GM19372 (cell line): ENCODE data around the gene HOXB4.

ENCODE experiments used
- ATAC-seq: cut with Tn5 transposase; IDR thresholded peaks from one replicate; pipeline ENCODE4 v1.9.1; 2021; ENCODE audit warnings: mild to moderate bottlenecking, low read depth, moderate library complexity; ENCODE audit not compliant: unreplicated experiment

Gene HOXB4

DNA sequence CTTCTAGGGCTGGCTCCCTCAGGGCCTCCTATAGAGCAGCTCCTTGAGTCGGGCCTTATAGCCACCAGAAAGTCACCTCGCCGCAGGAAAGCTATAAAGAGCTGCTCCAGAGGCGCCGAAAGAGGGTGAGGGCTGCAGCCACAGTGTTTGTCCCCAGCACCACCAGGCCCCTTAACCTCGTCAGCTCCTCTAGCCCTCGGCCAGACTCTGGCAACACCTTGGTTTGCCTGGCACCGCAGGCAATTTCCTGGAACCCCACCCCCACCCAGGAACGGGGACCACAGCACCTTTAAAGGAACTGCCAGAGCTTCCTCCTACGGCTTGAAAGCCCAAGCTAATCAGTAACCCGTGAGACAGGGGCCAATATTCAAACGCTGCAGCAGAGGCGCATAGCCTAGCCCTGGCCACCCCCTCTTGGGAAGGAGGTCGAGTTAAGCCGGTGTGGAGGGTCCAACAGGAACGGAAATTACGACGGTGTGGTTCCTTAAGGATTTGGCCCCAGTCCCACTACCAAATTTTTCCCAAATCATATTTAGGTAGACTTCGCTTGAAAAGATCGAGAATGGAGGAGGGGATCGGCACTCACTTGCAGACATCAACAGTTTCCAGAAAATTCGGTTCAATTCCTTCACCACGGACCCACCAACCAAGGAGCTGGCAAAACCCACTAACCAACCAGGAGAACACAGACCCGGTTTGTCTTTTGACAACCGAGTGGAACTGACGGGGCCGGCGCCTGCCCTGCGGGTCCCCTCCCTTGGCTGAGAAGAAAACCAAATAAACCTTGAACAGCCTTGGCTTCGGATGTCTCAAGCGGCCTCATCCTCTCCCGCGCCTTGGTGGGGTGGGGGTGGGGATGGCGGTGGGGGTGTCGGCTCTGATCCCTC, 23.6 kb upstream of the HOXB4 start:
- ATAC-seq, result no peak

DNA sequence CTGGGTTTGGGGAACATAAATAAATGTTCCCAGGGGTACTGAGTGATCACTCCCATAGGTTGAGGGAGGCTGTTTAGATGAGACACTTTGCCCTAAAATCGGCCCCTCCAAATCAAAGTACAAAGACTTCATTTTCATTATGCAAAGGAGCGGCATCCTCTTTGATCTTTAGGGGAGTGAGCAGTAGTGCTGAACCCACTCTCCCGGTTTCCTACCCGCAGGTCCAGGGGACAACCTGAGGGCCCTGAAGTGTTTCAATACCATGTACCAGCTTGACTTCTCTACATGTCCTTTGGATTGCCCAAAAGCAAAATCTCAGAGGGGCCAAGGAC, 23.0 kb upstream of the HOXB4 start:
- no peak for ATAC-seq

DNA sequence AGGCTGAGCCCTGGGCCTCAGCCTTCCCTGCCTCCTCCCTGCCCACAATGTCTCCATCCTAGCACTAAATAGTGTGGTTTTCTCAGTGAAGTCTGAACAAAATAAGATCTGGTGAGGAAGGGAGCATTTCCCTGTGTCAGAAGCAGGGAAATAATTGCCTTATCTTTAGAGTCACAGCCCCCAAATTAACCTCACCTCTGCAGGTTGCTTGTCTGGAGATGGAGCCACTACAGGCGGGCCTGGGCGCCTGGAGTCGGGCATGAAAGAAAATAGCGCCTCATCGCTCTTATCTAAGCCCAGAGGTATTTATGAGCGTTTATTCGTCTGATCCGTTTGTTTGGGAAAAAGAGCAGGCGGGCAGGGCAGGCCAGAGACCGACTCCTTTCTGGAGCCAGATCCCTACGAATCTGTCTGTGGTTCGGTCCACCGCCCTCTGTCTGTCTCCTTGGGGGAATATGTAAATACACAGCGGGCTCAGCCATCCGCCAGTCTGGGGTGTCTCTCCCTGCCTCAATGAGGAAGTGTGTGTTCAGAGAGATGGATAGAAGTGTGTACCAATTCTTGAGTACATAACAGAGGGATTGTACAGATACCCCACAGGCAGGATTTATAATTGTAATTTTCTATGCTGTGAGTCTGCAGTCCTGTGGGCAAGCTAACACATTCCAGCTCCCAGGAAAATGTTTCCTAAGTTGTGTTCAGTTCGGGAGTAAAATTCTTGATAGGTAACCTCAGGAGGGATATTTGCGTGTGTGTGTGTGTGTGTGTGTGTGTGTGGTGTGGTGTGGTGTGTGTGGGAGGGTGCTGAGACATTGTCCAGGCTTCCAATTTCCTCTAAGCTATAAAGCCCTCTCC, 22.3 kb upstream of the HOXB4 start:
- ATAC-seq, result no peak

DNA sequence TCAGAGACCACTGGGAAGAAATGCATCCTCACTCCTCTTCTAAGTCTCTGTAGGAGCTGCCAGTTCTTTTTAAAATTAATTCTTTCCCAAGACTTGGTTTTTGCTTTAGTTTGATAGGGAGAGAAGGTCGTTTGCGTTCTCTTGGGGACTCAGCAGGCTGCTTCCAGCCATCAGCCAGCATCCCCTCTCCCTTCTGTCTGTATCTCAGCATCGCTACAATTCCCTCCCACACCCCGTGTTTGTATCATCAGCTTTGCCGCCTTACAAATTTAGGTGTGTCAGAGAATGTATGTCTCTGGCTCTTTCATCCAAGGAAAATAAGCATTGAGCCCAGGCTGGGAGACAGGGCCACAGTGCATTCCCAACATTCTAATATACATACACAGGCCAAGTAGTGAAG, 21.2 kb upstream of the HOXB4 start:
- no peak for ATAC-seq

DNA sequence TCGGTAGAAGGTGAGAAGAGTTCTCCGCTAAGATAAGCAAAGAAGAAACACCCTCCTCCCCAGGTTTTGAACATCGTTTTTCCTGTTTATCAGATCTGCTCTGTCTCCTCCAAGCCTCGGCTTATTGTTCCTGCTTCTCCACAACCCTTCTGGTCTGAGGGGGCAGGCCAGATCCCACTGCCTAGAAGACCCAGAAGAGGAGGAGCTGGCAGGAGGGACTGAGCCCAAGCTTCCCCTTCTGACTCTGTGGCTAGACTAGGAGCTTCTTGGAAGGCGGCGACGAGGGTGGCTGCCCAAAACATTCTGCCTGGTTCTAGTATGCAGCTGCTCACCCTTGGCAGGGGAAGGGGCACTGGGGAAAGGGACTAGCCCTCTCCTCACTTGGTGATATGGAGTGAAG, 20.6 kb upstream of the HOXB4 start:
- no peak for ATAC-seq

DNA sequence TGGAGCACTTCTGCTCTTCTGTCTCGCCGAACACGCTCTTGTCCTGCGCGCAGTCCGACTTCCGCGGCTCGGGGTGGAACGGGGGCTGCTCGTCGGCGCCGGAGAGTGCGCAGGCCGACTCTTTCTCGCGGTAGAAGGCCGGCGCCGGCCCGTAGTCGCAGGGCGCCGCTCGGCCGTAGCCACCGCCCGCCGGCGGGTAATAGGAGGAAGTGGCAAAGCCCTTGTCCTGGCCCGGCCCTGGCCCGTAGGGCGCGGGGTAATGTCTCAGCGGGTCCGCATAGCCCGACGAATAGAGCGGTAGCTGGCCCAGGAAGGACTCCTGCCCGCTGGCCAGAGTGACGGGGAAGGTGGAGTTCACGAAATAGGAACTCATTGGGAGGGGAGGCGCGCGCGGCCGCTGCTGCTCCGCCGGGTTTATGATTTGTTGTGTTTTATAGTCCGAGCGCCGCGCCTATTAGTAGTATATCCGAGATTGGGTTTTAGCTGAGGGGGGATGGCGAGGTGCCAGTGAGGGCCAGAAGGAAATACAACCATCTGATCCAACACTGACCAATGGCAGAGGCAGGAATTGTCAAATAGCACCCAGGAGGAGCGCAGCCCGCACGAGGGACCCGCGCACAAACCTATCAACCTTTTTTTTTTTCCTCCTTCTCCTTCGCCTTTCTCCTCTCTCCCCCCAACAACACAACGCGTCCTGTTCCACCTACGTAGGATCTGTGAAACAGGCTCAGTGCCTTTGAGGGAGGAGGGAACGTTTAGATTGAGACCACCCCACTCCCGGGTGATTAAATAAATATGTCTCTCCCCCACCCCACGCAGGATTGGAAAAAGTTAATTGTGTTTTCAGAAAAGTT, 19.9 kb upstream of the HOXB4 start:
- ATAC-seq, result no peak

DNA sequence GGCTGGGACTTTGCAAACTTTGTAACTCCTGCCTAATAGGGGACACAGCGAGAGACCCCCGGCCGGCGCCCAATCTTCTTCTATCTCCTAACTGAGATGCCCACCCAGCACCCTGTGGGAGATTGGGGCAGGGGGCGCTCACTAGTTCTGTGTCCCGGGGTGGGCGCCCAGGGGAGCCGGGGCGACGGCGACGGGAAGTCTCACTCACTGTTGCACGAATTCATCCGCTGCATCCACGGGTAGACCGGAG, 19.3 kb upstream of the HOXB4 start:
- ATAC-seq, result no peak

DNA sequence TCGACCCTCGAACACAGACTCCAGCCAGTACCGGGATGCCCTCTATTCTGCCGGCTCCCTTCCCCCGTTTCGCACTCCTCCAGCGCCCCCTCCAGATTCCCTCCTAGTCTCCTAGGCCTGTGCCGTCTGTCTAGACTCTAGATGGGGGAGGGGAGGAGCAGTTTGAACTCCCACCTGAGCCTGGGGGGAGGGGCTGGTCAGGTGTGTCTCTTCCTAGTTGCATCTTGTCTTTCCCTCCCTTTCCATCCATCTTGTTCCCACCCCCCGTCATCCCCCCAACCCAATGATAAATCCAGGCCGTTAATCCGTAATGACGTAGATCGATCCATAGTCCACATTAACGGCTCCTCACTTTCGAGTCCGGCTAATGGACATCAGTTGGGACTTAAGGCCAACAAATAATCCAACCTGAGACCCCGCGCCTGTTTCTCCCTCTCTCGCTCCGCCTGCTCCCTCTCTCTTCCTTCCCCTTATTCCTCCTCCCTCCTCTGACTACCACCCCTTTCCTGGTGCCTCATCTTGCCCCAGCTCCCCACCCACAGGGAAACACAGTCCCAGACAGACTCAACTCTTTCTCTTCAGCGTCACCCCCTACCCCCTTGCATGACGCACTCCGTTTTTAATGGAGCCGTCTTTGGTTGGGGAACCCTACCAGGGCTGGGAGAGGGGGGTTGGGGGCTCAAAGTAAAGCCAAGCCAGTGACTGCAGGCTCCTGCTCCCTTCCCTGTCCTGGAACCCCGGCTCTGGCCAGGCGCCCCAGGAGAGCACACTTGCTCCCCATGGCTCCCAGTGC, 18.8 kb upstream of the HOXB4 start:
- no peak for ATAC-seq

DNA sequence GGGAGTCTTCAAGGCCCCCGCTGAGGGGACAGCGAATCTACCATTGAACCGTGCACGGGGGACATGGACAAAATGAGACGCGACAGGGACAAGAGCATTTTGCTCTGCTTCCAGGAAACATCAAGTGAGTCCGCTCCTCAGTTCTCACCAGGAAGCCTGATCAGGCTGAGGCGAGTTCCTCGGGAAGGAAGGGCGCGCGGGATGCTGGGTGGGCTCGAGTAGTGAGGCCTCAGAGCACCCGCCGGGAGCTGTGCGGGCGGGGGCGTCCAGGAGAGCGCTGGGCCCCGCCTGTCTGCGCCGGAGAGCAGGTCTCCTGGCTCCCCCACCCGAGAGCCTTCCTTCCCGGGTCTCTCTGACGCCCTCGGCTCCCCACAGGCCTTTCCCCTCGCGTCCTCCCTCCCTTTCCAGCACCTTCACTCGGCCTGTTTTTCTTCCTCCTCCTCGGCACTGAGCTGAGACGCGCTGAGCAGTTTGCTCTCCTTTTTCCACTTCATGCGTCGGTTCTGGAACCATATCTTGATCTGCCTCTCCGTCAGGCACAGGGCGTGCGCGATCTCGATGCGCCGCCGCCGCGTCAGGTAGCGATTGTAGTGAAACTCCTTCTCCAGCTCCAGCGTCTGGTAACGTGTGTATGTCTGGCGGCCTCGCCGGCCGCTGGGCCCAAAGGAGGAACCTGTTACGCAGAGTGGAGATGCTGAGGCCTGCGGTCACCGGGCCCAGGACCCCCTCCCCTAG, 18.0 kb upstream of the HOXB4 start:
- ATAC-seq, result no peak

DNA sequence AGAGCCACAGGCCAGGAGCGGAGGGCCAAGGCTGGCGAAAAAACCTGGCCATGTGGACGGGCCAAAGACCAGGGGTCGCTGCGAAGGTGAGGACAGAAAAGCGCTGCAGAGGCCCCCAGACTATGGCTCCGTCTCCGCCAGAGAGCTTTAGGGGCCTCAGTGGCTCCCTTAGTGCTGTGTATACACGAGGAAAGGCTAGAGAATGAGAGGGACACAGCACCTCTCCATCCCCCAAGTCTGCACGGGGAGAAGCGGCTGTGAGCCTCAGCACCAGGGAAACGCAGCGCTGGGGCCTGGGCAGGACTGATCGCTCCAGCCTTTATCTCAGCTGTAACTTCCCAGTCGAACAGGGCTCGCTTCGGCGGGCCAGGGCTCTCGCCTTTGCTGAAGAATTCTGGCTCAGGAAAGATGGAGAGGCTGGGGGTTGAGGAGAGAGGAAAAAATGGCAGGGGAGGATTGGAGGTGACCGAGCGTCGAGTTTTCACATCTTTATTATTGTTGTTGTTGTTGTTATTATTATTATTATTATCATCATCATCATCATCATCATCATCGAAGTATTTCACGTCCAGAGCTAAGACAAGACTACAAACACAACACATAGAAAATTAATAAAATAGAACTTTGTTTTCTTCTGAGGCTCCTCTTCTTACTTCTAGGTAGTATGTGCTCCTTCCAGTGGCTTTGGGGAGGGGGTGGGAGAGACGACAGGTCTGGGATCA, 17.3 kb upstream of the HOXB4 start:
- ATAC-seq, result no peak

DNA sequence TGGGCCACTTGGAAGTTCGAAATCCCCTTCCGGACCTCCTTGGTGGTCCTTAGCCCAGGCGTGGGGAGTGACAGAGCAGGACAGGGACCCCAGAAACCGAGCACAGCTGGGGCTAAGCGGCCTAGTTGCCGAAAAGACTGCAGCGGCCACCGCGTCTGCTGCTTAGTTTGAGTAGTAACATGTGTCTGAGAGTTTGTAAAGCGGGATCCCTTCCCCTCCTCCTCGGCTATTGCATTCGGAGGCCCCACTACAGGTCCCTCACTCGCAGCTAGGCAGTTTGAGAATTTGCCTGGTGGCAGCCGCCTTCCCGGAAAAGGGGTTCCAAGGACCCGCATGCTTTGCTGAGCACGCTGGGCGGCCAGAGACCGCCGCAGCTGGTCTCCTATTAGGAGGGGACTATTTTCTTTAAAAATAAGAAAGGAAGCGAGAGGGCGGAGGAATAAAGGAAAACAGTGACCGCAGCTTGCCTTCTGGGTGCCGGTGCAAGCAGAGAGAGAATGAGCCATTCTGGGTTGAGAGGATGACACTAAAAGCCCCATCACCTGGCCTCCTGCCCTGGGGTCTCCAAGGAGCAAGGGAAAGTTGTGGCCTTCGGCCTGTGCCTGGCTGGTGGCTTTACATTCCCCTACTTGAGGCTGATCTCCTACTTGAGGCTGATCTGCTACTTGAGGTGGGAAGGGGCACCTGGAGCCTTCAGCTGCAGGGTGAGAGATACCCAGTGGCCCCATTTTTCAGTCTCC, 16.6 kb upstream of the HOXB4 start:
- ATAC-seq, result no peak

DNA sequence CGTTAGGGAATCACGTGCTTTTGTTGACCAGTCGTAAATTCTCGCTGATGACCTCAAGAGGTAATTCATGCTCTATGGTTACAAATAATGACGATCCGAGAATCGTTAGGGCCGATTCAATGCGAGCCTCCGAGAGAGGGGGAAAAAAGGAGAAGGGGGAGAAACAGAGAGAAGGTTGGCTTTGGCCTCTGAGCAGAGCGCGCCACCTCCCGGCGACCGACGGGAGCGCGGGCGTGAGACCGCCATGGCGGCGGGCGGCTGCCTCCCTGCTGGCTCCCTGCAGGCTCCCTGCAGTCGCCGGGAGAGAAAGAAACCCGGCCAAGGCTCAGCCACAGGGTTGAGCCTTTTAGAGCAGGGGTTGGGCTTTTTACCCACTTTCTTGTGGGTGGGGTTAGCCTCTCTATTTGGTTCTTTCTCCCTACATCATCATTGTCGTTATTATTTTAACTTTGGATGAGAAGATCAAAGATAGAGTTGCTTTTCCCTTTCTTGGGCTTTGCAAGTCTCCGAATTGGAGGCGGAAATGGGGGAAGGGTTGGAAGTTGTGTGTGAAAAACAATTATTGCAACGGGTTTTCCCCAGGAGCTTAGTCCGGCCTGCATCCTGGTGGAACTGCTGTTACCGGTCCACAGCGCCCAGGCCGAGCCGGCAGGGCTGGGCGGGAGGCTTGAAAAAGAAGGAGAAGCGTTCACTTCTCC, 15.8 kb upstream of the HOXB4 start:
- ATAC-seq, result no peak

DNA sequence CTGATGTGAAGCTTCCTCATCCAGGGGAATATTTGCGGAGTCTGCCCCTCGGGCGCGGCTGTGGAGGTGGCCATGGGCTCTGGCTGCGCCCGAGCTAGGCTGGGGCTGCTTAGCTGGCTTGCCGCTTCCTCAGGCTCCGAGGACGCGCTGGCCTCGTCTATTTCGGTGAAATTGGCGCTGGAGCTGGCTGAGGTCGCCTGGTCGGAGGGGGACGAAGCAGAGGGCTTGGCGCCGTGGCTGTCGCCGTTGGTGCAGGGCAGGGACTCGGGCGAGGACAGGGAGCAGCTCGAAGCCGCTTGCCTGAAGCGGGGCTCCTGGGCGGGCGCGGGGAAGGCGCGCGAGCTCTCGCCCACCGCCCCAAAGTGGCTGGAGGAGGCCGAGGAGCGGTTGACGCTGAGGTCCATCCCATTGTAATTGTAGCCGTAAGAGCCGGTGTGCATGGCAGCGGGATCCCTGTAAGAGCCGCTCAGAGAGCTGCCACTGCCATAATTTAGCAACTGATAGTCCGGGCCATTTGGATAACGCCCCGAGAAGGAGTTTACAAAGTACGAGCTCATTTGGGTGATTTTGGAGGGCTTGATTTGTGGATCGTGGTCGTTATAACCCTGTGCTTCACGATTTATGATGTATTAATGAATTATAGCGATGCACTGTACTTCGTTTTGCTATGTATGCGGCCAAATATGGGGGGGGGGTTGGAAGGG, 15.1 kb upstream of the HOXB4 start, which contains the start of gene HOXB5:
Gene HOXB5, minus strand, starts transcription at position 654 of the 704 bp plus-strand sequence. Its CDS starts 97 bp downstream, at position 557.
- no peak for ATAC-seq

DNA sequence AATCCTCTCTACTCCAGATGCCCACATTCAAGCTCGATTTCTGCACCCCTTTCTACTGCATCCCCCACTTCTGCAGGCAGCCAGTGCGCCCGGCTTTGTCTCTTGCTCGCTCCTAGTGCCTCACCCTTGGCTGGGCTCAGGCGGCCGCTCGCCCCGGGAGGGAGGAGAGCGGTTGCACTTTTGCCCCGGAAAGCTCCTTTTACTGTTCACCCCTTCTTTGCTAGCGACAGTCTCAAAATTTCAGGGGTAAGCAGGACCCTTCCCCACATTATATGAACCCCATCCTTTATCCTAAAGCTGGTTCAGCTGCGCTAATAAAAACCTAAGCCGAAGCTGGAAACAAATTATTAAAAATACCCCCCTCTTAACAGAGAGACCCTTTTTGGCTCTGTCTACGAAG, 14.4 kb upstream of the HOXB4 start:
- no peak for ATAC-seq

DNA sequence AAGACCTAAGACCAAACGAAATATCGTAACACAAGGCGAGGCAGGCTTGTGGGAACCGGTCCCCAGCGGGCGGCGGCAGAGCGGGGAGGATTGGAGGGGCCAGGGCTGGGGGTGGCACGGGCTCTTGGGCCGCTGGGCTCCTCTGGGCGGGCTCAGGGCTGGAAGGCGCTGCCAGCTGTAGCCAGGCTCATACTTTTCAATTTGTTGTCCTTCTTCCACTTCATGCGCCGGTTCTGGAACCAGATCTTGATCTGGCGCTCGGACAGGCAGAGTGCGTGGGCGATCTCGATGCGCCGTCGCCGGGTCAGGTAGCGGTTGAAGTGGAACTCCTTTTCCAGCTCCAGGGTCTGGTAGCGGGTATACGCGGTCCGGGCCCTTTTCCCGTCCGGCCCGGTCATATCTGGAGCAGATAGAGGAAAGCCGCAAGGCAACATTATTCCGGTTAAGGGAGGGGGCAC, 13.9 kb upstream of the HOXB4 start:
- no peak for ATAC-seq

DNA sequence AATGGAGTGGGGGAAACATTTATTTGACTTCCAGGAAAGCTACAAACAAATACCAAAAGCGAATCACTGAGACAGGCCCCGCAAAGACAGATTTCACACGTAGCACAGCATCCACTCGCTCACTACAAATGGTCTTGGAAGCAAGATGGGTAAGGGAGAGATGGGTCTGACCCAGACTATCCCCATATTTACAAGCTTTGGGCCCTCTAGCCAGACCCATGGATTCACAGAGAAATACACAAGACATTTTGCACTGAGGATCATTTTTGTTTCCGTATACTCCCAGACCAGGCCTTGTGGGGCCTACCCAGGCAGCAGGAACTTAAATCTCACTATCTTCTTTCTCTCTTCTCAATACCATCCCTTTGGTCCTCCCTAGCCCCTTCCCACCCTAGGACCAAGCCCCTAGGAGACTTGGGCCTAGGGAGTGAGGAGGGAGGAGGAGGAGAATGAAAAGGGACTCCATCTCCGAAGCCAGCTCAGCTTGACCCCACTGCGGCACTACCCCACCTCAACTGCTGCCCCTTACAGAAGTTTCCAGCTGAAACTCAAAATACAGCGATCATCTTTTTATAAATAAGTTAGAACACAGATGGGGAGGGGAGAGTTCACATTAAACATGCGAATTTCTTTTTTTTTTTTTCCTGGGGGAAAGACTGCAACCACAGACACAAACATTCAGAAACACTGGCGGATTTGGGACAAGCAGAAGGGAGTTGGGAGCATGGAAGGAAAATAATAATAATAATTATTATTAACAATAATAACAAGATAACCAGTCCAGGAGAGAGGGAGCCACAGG, 13.3 kb upstream of the HOXB4 start:
- ATAC-seq, result no peak
